ENCODE results near the gene PHACTR2.

- TF ChIP-seq CTCF (IDR thresholded peaks at IDR 0.05) (no peak), POLR2A (IDR thresholded peaks at IDR 0.05) (no peak)
Observed at GRCh38 chr6:143857651-143858050, 179.9 kb downstream of the PHACTR2 start.
